HepG2 (cell line): Measurements from ENCODE around the gene IPO13. TPM values are rescaled to one million over a fixed set of nuclear protein-coding genes. Genes with fewer than 3 reads are reported as not detected.

ENCODE experiments used
- ARID4A ChIP-seq: sonication (generic); formaldehyde crosslinking; IDR thresholded peaks from 2 replicates; pipeline ENCODE4 v1.5.0; 2020; ENCODE audit warnings: mild to moderate bottlenecking, missing genetic modification reagents, borderline replicate concordance
- GPBP1L1 ChIP-seq: sonication (generic); formaldehyde crosslinking; IDR thresholded peaks from 2 replicates; pipeline ENCODE4 v1.5.0; 2020; ENCODE audit warnings: mild to moderate bottlenecking, missing genetic modification reagents
- NFIB ChIP-seq: sonication (generic); formaldehyde crosslinking; IDR thresholded peaks from 2 replicates; pipeline ENCODE4 v1.9.0; 2021; ENCODE audit warnings: missing genetic modification reagents, mild to moderate bottlenecking, borderline replicate concordance
- SALL2 ChIP-seq: sonication (generic); formaldehyde crosslinking; IDR thresholded peaks from 2 replicates; pipeline ENCODE4 v1.8.1; 2023; ENCODE audit warnings: mild to moderate bottlenecking, missing genetic modification reagents, inconsistent platforms
- SP1 ChIP-seq, 2 experiments: fragments of 450-650 bp in 1 of 2; sonication (generic) in 1 of 2; formaldehyde crosslinking in 1 of 2; IDR thresholded peaks; 2 replicates each; pipeline versions ENCODE4 v1.4.0 to v1.6.1; 2016 to 2020; ENCODE audit warnings: missing genetic modification reagents in 1 of 2
- TGIF2 ChIP-seq: IDR thresholded peaks from 2 replicates; pipeline ENCODE4 v1.6.1; 2016; ENCODE audit warnings: control low read depth, missing compliant biosample characterization
- ZBTB40 ChIP-seq, 2 experiments: fragments of 450-650 bp in 1 of 2; sonication (generic) in 1 of 2; formaldehyde crosslinking in 1 of 2; IDR thresholded peaks; 2 replicates each; pipeline versions ENCODE4 v1.6.1 to v1.8.0; 2016 to 2022; ENCODE audit warnings: antibody characterized with exemption in 1 of 2, mild to moderate bottlenecking in 1 of 2, missing genetic modification reagents in 1 of 2
- ZFX ChIP-seq: sonication (generic); formaldehyde crosslinking; IDR thresholded peaks from 2 replicates; pipeline ENCODE4 v1.4.0; 2020; ENCODE audit warnings: mild to moderate bottlenecking, low read depth, missing genetic modification reagents, moderate library complexity
- ZNF143 ChIP-seq: sonication (generic); formaldehyde crosslinking; IDR thresholded peaks from 2 replicates; pipeline ENCODE4 v1.4.0; 2020; ENCODE audit warnings: missing genetic modification reagents
- ZNF225 ChIP-seq: sonication (generic); formaldehyde crosslinking; IDR thresholded peaks from 2 replicates; pipeline ENCODE4 v1.4.0; 2020; ENCODE audit warnings: mild to moderate bottlenecking, missing genetic modification reagents
- ZNF446 ChIP-seq: sonication (generic); formaldehyde crosslinking; IDR thresholded peaks from 2 replicates; pipeline ENCODE4 v1.5.0; 2020; ENCODE audit warnings: mild to moderate bottlenecking, missing genetic modification reagents
- ZNF780A ChIP-seq: sonication (generic); formaldehyde crosslinking; IDR thresholded peaks from 2 replicates; pipeline ENCODE4 v1.8.0; 2022; ENCODE audit warnings: mild to moderate bottlenecking, missing genetic modification reagents, moderate library complexity
- ZSCAN22 ChIP-seq: sonication (generic); formaldehyde crosslinking; IDR thresholded peaks from 2 replicates; pipeline ENCODE4 v1.4.0; 2020; ENCODE audit warnings: mild to moderate bottlenecking, missing genetic modification reagents
- polyA plus RNA-seq, 8 experiments: library from polyadenylated mRNA; depleted of rRNA in 3 of 8; stranded (reverse) in 7 of 8; unstranded in 1 of 8; fragments of >200 nt; fragmentation: Illumina TruSeq in 4 of 8; extraction: Trizol in 4 of 8; gene quantifications; 2 replicates each; pipeline versions ENCODE4 v1.2.1 to v1.2.3, GENCODE V29; 2011 to 2016; ENCODE audit warnings: low read depth in 4 of 8, missing spikeins in 1 of 8, mixed read lengths in 1 of 8; ENCODE audit not compliant: insufficient read depth in 1 of 8
- total RNA-seq, 5 experiments: library from RNA; depleted of rRNA; stranded (reverse); fragments of >200 nt; fragmentation: Illumina TruSeq; extraction: Trizol; gene quantifications; 2 replicates each; pipeline ENCODE4 v1.2.3, GENCODE V29; 2016; ENCODE audit warnings: low read depth in 1 of 5

The IPO13 gene
- total and polyA plus RNA-seq, 2 of the 13 experiments (the other 11 are each of a cell fraction or from before 2014, with no cell fraction given) = 12.9 to 15.6 TPM

DNA sequence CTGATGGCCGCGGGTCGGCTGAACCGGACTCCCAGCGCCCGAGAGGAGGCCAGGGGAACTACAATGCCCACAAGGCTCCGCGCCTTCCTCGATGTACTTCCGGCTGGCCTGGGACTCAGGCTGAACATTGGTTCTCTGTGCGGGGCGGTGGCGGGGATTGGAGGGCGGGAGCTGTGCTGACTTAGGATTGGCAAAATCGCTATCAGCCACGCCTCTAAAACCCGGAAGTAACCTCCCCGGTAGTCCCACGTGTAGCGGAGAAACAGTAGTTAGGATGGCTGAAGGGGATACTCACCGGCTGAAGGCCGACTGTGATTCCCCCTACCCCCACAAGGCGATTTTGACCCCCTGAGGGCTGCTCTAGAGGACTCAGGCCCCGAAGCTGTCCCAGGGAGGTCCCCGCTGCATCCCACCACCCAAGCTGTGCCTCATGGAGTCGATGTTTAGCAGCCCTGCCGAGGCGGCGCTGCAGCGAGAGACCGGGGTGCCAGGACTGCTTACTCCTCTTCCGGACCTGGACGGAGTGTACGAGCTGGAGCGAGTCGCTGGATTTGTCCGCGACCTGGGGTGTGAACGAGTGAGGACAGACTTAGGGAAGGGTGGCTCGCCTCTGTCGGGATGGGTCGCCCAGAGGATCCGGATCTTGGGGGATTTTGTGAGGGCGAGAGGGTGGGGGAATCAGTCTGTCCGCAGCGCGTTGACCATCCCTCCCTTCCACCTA lies 23.2 kb downstream of the IPO13 start, which contains the start of gene DPH2 (continued):
- TF ChIP-seq ZBTB40 (IDR thresholded peaks at IDR 0.05) (peak; percentile 70), ZBTB40 (CRISPR knock-in tag; IDR thresholded peaks at IDR 0.05) (no peak), ZSCAN22 (CRISPR knock-in tag) (no peak), ZNF780A (no peak), ZFX (CRISPR knock-in tag) (peak; percentile 62; the same call in 1 of the 2 replicates), GPBP1L1 (no peak), TGIF2 (CRISPR knock-in tag) (0 out of 2 replicates have a peak, but pooled peaks have one; percentile 58), SALL2 (CRISPR knock-in tag) (0 out of 2 replicates have a peak, but pooled peaks have one; percentile 24), ZNF143 (CRISPR knock-in tag) (peak; percentile 91), SP1 (IDR thresholded peaks at IDR 0.05) (no peak), SP1 (CRISPR knock-in tag; IDR thresholded peaks at IDR 0.05) (peak; percentile 49; the same call in 1 of the 2 replicates), ZNF225 (CRISPR knock-in tag) (0 out of 2 replicates have a peak, but pooled peaks have one; percentile 37), ZNF446 (no peak), NFIB (CRISPR knock-in tag) (0 out of 2 replicates have a peak, but pooled peaks have one; percentile 62), ARID4A (CRISPR knock-in tag) (peak; percentile 97)
